Globus pallidus (tissue), 1 donor: ENCODE results near the gene CRYBA1.
"Not testable (repeated sequence)": the region's sequence is repeated elsewhere in the genome, so short reads cannot be mapped to it uniquely, and the experiment has no call there.

ENCODE experiments used
- DNase-seq: peaks from one replicate; pipeline ENCODE4 v3.0.0-alpha.2; 2015; ENCODE audit warnings: low spot score

Gene CRYBA1, protein sequence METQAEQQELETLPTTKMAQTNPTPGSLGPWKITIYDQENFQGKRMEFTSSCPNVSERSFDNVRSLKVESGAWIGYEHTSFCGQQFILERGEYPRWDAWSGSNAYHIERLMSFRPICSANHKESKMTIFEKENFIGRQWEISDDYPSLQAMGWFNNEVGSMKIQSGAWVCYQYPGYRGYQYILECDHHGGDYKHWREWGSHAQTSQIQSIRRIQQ

DNA sequence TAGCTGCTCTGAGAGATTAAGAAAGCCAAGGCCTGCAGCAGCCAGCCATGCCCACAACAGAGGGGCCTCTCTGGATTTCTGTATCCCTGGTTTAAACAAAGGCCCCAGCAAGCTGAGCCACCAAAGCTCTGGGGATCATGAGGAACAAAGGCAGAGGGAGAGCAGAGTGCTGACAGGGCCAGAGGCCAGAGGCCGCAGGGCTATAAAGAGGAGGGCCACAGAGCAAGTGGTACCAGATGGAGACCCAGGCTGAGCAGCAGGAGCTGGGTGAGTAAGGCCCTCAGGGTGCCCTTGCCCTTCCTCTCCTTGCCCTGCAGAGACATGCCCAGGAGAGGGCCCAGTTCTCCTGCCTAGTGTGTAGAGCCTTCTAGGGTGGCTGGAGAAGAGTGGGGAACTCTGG lies at the start of gene CRYBA1:
Gene CRYBA1, plus strand, starts transcription at position 232 of the 400 bp plus-strand sequence. Its CDS starts 5 bp downstream, at position 237.
- no peak for DNase-seq

DNA sequence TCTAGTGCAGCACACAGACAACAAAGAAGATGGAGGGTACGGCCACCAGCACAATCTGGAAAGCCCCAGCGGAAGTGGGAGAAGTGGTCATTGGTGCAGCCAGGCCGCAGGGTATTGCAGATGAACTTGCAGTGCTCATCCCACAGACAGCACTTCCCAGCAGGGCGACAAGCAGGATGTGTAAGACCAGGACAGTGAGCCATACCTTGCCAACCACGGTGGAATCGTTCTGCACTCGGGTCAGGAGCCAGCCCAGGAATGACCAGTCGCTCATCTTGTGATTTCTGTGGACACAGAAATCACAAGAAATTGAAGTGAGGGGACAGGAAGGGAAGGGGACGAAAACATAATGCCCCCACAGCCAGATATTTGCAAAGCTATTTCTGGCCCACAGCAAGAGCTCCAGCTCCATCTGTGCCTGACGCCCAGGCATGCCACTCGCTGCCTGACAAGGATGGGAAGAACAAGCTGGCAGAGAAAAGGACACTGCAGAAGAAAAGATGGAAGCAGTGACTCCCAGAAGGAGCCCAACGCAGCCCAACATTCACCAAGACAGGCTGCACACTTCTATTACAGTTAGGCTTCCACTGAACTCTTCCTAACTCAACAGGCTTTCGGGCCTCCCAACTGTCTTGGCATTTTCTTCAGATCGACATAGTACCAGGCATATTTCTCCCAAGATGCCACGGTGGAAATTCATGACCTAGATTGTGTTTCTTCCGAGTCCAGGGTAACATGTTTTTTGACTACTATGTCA lies 49.0 kb upstream of the CRYBA1 start:
- DNase-seq, result no peak

DNA sequence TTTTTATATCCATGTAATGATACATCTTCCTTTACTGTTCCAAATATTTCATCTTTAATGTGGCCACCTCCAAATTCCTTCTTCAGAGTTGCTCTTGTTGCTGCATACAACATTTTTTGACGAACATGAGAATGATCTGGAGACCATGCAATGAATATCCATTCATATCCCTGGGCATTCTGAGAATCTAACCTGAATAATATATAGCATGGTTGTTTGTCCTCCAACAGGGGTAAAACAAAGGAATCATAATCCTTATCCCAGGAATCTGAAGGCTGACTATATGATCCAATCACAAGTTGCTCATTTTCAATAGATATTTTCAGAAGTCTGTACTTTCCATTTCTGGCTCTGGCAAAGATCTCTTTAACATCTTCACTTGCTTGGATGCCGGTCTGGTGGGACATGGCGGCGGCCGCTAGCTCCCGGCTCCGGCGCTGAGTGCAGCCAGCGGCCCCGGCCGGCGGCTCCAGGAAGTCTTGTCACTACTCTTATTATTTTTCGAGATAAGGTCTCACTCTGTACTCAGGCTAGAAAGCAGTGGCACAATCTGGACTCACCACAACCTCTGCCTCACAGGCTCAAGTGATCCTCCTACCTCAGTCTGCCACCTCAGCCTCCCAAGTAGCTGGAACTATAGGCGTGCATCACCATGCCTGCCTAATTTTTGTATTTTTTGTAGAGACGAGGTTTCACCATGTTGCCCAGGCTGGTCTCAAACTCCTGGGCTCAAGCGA lies 42.4 kb upstream of the CRYBA1 start:
- not testable (repeated sequence) for DNase-seq

DNA sequence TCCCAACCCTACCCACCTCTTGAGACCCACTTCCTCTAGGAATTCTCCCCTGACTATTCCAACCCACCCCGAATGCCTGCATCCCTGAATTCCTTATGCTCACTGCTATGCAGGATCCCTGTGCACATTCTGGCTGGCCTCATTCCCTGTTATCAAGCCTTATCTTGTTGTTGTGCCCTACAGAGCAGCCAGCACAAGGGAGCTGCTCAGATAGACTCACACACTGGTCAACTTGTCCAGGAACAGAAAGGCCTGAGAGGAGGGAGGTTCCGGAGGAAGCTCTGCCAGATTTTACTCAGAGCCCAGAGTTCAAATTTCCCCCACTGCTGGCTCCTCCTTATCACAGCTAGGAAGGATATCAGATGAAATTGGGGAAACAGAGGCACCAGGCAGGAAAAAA lies 41.6 kb upstream of the CRYBA1 start:
- no peak for DNase-seq

DNA sequence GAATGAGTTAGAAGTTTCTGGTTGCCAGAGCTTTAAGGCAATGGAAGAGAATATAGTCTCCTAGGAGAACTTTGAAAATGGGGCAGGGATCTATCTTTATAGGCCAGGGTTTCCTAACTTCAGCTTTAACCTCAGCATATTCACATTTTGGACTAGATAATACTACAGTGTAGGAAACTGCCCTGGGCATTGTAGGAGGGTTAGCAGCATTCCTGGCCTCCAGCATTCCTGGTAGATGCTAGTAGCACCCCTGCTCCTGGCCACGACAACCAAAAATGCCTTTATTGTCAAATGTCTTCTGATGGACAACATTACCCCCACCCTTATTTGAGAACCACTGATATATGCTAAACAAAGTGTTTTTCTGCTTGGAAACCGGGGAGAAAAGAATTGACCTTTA lies 38.7 kb upstream of the CRYBA1 start:
- DNase-seq, result no peak

DNA sequence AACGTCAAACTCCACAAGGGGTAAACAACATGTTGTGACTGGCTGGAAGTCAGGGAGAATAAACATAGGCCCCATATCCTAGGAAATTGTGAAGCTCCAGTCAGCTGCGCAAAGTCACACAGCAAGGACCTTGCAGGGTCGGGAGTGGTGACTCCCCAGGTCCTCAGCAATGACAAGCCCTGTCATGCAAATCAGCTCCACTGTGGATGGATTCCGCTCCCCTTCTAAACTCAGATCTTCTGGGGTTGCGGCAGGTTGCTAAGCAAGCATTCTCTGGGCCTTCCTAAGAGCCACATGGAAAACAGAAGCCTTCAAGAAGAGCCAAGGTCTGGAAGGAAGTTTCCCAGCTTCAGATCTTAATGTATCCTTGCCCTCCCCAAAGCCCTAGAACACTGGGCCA lies 37.6 kb upstream of the CRYBA1 start:
- no peak for DNase-seq

DNA sequence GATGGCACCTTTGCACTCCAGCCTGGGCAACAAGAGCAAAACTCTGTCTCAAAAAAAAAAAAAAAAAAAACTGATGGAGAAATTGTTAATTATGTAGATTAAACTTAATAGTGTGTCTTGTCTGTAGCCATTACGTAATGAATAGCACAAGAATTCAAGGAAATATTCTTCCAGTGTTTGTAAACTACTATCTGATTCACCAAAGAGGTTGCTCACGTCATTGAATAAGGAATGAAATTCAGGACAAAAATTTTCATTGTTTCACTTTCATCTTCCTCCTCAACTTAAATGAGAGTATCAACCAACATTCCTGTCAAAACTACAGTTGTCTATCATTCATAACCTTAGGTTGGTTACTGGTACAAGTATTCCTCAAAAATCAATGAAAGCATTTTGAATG lies 35.8 kb upstream of the CRYBA1 start:
- DNase-seq, result no peak

DNA sequence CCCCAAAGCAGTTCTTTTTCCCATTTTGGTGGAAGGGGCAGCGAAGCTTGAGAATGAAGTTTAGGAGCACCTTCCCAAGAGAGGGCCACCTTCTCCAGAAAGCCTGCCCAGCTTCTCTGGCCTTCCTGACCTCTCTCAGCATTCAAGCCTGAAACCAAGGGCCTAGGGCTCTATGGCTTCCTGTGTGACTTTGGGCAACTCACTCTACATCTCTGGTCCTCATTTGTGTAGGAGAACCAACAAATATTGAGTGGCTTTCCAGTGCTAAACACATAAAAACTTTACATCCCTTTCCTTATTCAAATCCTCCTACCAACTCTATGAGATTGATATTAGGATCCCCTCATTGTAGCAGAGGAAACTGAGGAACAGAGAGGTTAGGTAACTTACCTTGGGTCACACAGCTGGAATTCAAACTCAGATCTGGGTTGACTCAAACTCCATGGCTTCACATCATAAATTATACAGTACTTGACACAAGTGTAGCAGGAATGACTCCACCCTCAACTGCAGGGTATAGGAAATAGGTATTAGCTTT lies 34.5 kb upstream of the CRYBA1 start:
- no peak for DNase-seq

DNA sequence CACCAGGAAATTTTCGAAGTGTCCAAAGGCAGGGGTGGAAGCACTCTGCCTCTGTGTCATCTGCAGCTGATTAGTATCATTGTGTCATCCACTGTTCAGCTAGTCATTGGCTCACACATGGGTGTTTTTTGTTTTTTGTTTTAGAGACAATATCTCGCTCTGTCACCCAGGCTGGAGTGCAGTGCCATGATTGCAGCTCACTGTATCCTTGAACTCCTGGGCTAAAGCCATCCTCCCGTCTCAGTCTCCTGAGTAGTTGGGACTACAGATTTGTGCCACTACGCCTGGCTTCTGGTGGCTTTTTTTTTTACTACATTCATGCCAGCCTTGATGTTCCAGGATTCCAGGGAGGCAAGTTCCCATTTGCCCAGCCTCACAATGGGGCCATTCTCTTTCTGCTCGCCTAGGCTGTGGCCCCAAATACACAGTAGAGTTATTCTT lies 34.0 kb upstream of the CRYBA1 start:
- peak; percentile 98 for DNase-seq

DNA sequence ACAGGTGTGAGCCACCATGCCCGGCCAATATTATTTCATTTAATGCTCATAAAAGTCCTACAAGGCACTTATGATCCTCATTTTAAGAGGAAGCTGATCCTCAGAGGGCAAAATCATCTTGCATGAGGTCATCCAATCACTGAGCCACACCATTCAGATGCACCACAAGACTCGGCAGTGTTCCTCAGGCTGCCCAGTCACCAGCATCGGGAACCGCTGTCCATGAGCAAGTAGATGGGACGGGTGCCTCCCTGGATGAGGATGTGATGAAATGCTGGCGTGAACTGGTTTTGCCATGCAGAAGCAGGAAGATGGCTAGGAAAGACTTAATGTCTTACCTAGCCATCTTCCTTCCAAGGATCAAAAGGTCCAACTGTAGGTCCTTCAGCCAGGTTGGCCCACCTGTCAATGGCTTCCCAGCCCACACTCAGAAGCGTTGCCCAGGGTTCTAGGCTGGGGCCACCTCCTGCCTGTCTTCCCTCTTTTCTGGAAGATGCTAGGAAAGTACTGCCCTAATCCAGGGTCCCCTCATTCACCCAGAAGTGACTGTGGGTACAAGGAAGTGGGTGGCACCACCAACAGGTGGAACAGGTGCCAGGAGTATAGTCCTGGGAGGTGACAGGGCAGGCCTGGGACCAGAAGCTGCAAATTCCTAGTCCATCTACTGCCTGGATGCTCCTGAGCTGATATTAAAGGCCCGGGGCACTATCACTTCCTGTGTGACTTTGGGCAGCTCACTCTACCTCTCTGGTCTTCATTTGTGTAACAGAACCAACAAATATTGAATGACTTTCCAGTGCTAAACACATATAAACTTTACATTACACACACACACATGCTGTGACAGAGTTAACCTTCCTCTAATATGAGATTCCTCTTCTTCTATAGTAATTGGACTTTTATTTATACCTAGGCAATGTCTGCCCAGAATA lies 32.2 kb upstream of the CRYBA1 start:
- no peak for DNase-seq

DNA sequence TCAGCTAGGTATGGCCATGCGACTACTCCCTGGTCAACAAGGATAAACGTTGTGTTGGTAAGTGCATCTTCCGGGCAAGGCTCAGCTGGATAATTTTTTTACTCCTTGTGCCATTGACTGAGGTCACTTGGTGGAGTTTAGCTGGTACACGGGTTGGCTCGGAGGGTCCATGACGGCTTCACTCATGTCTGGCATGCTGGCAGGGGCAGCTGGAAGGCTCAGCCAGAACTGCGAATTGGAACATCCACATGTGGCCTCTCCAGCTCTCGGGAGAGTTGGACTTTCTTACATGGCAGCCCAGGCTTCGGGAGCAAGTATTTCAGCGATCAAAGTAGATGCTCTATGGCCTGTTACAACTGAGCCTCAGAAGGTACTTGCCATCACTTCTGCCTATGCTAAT lies 31.5 kb upstream of the CRYBA1 start:
- no peak for DNase-seq

DNA sequence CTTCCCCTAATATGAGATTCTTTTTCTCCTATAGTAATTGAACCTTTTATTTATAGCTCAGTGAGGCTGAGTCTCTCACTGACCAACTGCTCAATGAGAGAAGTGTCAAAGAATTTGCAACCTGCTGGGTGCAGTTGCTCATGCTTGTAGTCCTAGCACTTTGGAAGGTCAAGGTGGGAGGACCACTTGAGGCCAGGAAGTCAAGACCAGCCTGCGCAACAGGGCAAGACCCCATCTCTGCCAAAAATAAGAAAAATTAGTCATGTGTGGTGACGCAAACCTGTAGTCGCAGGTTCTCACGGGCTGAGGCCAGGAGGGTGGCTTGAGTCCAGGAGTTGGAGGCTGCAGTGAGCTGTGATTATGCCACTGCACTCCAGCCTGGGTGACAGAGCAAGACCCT lies 30.9 kb upstream of the CRYBA1 start:
- no peak for DNase-seq

DNA sequence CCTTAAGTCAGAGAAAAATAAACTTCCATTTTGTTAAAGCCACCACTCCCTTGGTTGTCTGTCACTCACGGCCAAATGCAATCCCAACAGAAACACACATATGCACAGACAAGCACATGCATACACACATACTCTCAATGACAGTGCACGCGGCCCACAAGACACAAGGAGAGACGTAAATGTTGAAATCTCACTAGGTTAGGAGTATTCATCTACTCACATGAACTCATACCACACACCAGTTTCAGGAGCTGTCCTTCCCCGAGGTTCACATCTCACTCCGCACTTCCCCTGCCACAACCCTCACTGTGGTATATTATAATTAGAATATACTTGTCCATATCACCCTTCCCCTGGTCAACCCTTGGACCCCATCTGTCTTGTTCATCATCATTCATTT lies 30.5 kb upstream of the CRYBA1 start:
- no peak for DNase-seq

DNA sequence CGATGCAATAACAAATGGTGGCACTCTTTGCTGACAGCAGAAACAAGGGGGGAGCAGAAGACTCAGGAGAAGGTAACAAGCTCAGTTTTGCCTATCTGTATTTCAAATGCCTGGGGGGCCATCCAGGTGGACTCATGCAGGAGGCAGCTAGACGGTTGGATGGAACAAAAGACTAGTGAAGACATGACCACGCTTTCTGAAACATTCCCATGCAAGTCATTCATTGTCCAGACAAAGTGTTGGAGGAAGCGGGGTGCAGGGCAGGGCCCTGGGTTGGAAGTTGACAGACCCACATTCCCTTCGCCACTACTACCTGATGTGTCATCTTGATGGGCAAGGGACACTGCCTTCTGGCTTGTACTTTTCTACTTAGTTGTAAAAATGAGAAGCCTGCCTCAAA lies 29.8 kb upstream of the CRYBA1 start:
- no peak for DNase-seq

DNA sequence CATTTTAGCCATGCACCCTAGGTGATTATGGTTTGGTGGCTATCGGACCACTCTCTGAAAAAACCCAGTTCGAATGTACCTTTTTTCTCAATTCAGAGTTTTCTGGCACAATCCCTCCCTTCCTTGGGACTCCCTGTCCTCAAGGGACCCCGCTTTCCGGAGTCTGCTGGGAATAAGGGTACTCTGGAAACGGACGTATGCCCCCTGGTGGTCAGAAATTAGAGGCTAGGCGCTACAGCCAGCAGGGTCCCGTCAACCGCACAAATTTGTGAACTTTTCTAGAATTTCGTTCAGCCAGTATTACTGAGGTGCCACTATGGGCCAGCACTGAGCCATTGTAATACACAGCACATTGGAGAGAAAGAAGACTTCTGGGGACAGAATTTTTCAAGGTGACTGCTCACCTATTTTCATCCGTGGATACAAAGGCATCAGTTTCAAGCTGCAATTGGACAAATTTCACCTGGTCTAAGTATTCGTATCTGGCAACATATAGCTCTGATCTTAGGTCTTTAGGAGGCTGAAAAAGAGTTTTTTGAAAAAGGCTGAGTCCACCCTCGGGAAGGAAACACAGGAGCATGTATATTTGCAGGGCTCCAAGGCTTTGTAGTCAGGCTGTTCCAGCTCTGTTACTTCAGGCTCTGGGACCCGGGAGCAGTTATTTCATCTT lies 27.1 kb upstream of the CRYBA1 start:
- peak; percentile 92 for DNase-seq

DNA sequence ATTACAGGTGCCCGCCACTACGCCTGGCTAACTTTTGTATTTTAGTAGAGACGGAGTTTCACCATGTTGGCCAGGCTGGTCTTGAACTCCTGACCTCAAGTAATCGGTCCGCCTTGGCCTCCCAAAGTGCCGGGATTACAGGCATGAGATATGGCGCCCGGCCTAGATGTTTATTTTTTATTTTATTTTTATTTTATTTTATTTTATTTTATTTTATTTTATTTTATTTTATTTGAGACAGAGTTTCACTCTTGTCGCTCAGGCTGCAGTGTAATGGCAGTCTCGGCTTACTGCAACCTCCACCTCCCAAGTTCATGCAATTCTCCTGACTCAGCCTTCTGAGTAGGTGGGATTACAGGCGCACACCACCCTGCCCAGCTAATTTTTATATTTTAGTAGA lies 25.3 kb upstream of the CRYBA1 start:
- not testable (repeated sequence) for DNase-seq

DNA sequence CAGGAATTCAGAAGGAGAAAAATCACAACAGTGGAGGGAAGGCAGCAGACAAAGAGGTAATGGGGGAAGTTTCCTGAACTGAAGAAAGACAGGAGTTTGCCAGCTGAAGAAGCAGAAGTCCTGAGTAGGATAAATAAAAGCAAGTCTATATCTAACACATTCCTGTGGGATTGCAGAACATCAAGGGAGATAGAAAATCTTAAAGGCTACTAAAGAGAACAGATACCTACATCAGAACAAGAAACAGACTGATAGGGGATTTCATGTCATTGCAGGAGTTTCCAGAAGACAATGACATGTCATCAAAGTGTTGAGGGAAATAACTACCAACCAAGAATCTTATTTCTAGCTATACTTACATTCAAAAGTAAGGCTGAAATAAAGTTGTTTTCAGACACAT lies 21.3 kb upstream of the CRYBA1 start:
- no peak for DNase-seq

DNA sequence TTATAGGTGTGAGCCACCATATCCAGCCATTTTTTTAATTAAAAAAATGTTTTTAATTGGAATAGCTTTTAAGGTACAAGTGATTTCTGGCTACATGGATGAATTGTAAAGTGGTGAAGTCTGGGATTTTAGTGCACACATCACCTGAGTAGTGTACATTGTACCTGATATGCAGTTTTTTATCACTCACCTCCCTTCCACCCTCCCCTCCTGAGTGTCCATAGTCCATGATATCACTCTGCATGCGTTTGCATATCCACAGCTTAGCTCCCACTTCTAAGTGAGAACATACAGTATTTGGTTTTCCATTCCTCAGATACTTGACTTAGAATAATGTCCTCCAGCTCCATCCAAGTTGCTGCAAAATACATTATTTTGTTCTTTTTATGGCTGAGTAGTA lies 13.4 kb upstream of the CRYBA1 start:
- DNase-seq, result no peak

DNA sequence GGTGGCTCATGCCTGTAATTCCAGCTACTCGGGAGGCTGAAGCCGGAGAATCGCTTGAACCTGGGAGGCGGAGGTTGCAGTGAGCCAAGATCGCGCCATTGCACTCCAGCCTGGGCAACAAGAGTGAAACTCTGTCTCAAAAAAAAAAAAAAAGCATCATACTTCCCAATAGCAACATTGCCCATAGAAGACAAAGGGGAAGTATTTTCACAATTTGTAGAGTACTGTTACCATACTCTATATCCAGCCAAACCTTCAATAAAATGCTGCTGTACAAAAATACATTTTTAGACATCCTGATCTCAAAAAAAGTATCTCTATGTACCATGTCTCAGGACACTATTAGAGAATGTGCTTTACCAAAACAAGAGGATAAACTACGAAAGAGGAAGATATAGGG lies 11.7 kb upstream of the CRYBA1 start:
- not testable (repeated sequence) for DNase-seq

DNA sequence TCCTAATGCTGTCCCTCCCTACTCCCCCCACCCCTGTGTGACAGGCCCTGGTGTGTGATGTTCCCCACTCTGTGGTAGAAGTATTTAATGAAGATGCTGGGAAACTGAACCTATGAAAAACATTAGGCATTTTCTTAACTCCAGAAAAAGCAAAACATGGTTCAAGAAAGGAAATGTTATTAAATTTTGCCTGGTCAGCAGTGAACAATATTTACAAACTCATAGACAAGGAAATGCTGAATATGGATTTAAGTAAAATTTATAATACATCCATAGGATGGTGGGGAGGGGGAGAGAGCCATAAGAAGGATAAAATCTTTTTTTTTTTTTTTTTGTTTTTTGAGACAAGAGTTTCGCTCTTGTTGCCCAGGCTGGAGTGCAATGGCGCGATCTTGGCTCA lies 10.8 kb upstream of the CRYBA1 start:
- DNase-seq, result no peak

DNA sequence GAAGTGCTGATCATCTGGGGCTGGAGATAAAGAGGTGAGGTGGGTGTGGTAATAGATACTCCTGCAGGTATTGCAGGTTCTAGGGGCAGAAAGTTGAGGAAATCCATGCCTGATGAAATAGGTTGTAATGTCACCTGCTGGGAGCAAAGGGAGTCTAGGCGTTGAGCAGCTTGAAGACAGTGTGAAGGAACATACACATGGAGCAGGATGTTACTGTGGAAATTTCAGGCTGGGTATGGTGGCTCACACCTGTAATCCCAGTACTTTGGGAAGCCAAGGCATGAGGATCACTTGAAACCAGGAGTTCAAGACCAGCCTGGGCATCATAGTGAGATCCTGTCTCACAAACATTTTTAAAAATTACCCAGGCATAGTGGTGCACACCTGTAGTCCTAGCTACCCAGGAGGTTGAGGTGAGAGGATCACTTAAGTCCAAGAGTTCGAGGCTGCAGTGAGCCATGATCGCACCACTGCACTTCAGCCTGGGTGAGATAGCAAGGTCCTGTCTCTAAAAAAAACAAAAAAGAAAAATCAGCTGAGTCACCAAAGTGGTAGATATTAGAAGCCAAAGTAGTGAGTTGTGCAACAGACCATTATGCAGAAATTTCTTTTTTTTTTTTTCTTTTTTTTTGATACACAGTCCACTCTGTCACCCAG lies 9.1 kb upstream of the CRYBA1 start:
- no peak for DNase-seq
